HUDEP-2 (cell line): ENCODE measurements around the gene CSNK1G2.

Experiments
- DNase-seq, 76 experiments: peaks; one replicate each; lab custom pipeline; 2025; ENCODE audit not compliant: unreplicated experiment in 76 of 76; lab: John Stamatoyannopoulos, UW

Gene CSNK1G2

GRCh38 chr19:1962674-1963073 is 21.7 kb downstream of the CSNK1G2 start:
- DNase-seq = no peak

GRCh38 chr19:1967087-1967608 is 26.2 kb downstream of the CSNK1G2 start:
- no peak for DNase-seq

GRCh38 chr19:1968279-1969175 is 27.6 kb downstream of the CSNK1G2 start:
- DNase-seq = no peak

GRCh38 chr19:1969176-1970002 is 28.4 kb downstream of the CSNK1G2 start:
- no peak for DNase-seq

GRCh38 chr19:1970003-1970805 is 29.2 kb downstream of the CSNK1G2 start:
- no peak for DNase-seq

GRCh38 chr19:1970806-1971502 is 30.0 kb downstream of the CSNK1G2 start:
- no peak for DNase-seq

- DNase-seq = no peak
These were observed 33.6 kb downstream of the CSNK1G2 start for GRCh38 chr19:1974381-1975161.

GRCh38 chr19:1975162-1975480 is 34.1 kb downstream of the CSNK1G2 start:
- no peak for DNase-seq

- DNase-seq = no peak
These were observed 36.1 kb downstream of the CSNK1G2 start for GRCh38 chr19:1977120-1977519.

GRCh38 chr19:1978346-1978894 is 37.4 kb downstream of the CSNK1G2 start:
- no peak for DNase-seq

- DNase-seq = no peak
These were observed 38.0 kb downstream of the CSNK1G2 start for GRCh38 chr19:1979017-1979416.

GRCh38 chr19:1979642-1980041 is 38.7 kb downstream of the CSNK1G2 start:
- DNase-seq = no peak

GRCh38 chr19:1980091-1980808 is 39.3 kb downstream of the CSNK1G2 start:
- DNase-seq = no peak

- no peak for DNase-seq
These were observed 39.8 kb downstream of the CSNK1G2 start for GRCh38 chr19:1980809-1981181.

GRCh38 chr19:1981253-1981652 is 40.3 kb downstream of the CSNK1G2 start:
- no peak for DNase-seq

GRCh38 chr19:1984357-1984756 is 43.4 kb downstream of the CSNK1G2 start:
- DNase-seq = no peak

- DNase-seq = no peak
These were observed 44.8 kb downstream of the CSNK1G2 start for GRCh38 chr19:1985588-1986356.
